PFSK-1 (cell line): Measurements from ENCODE around the gene ABCC8.

Source experiments
- POLR2AphosphoS5 ChIP-seq: IDR thresholded peaks from 2 replicates; pipeline ENCODE4 v1.6.1; 2012; ENCODE audit warnings: low read depth, mild to moderate bottlenecking, control low read depth, low read length, moderate library complexity
- REST ChIP-seq, 2 experiments: IDR thresholded peaks; 2 replicates each; pipeline versions ENCODE4 v1.6.1 to v1.8.0; 2011 to 2012; ENCODE audit warnings: low read depth in 2 of 2, low read length in 2 of 2, control low read depth in 1 of 2, inconsistent platforms in 1 of 2, mild to moderate bottlenecking in 1 of 2, moderate library complexity in 1 of 2; ENCODE audit not compliant: insufficient read depth in 1 of 2
- SIN3A ChIP-seq: IDR thresholded peaks from 2 replicates; pipeline ENCODE4 v1.6.1; 2012; ENCODE audit warnings: mild to moderate bottlenecking, low read length, moderate library complexity, borderline replicate concordance; ENCODE audit not compliant: insufficient read depth
- TAF1 ChIP-seq: IDR thresholded peaks from 2 replicates; pipeline ENCODE4 v1.6.1; 2012; ENCODE audit warnings: low read length, control low read depth, borderline replicate concordance; ENCODE audit not compliant: insufficient read depth

GRCh38 chr11:17449158-17449557 lies 27.5 kb downstream of the ABCC8 start:
- TF ChIP-seq POLR2AphosphoS5 (no peak), SIN3A (no peak), TAF1 (no peak), REST (IDR thresholded peaks at IDR 0.05; ENCODE audit: insufficient read depth in 1 of 2, low read depth in 2 of 2, low read length in 2 of 2) (no peak)
